H1 (cell line): Measurements from ENCODE around the gene UGT1A7.

Experiments
- BRCA1 ChIP-seq: IDR thresholded peaks from 2 replicates; pipeline ENCODE4 v1.6.1; 2012; ENCODE audit warnings: low read depth, low read length, improper control_type of control experiment
- CBX5 ChIP-seq: fragments of 300-800, 300-1000 bp; sonication (generic); IDR thresholded peaks from 2 replicates; pipeline ENCODE4 v1.7.1; 2016; ENCODE audit warnings: antibody characterized with exemption, low read length, low read depth
- EZH2 ChIP-seq: fragments of 200-600 bp; sonication (generic); IDR thresholded peaks from 2 replicates; pipeline ENCODE4 v1.7.1; 2012; ENCODE audit warnings: low read depth, mild to moderate bottlenecking, moderate library complexity, low read length, inconsistent platforms; ENCODE audit not compliant: severe bottlenecking
- KDM5A ChIP-seq: fragments of 200-600 bp; IDR thresholded peaks from 2 replicates; pipeline ENCODE4 v1.7.1; 2012; ENCODE audit warnings: mild to moderate bottlenecking, low read length, inconsistent platforms, mixed read lengths
- POLR2AphosphoS5 ChIP-seq: IDR thresholded peaks from 2 replicates; pipeline ENCODE4 v1.6.1; 2011; ENCODE audit warnings: low read depth, low read length
- SP2 ChIP-seq: IDR thresholded peaks from 2 replicates; pipeline ENCODE4 v1.6.1; 2012; ENCODE audit warnings: mild to moderate bottlenecking, low read length, inconsistent platforms
- TBP ChIP-seq: IDR thresholded peaks from 2 replicates; pipeline ENCODE4 v1.6.1; 2011; ENCODE audit warnings: low read depth, low read length, improper control_type of control experiment
- TF ChIP-seq, protein P1 (sequence below): IDR thresholded peaks from 2 replicates; pipeline ENCODE4 v1.6.1; 2011; ENCODE audit warnings: low read depth, mild to moderate bottlenecking, low read length; ENCODE audit not compliant: insufficient read depth
- TF ChIP-seq, protein P2 (sequence below): fragments of 300-600 bp; sonication (generic); IDR thresholded peaks from 2 replicates; pipeline ENCODE4 v1.7.1; 2012; ENCODE audit warnings: low read length, moderate library complexity, mild to moderate bottlenecking, inconsistent platforms; ENCODE audit not compliant: insufficient replicate concordance

DNA sequence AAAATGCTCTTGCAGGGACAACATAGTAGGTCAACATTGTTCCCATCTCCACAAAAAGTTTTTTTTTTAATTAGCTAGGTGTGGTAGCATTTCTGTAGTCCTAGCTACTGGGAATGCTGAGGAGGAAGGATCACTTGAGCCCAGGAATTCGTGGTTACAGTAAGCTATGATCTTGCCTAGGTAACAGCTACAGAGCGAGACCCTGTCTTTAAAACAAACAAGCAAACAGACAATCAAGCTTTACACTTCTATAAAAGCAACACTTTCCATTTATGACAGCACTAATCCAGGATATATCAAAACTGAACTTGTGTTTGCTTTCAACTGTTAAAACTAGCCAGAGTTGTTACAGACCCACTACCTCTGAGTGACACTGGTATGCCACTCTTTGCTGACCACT, 59.2 kb downstream of the UGT1A7 start:
- no peak for TF ChIP-seq KDM5A
- no peak for TF ChIP-seq CBX5
- TF ChIP-seq BRCA1 = no peak
- TF ChIP-seq TBP = no peak
- TF ChIP-seq, protein P1, sequence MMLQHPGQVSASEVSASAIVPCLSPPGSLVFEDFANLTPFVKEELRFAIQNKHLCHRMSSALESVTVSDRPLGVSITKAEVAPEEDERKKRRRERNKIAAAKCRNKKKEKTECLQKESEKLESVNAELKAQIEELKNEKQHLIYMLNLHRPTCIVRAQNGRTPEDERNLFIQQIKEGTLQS = no peak
- no peak for TF ChIP-seq SP2
- TF ChIP-seq POLR2AphosphoS5 = no peak
- no peak for TF ChIP-seq EZH2
- TF ChIP-seq, protein P2, sequence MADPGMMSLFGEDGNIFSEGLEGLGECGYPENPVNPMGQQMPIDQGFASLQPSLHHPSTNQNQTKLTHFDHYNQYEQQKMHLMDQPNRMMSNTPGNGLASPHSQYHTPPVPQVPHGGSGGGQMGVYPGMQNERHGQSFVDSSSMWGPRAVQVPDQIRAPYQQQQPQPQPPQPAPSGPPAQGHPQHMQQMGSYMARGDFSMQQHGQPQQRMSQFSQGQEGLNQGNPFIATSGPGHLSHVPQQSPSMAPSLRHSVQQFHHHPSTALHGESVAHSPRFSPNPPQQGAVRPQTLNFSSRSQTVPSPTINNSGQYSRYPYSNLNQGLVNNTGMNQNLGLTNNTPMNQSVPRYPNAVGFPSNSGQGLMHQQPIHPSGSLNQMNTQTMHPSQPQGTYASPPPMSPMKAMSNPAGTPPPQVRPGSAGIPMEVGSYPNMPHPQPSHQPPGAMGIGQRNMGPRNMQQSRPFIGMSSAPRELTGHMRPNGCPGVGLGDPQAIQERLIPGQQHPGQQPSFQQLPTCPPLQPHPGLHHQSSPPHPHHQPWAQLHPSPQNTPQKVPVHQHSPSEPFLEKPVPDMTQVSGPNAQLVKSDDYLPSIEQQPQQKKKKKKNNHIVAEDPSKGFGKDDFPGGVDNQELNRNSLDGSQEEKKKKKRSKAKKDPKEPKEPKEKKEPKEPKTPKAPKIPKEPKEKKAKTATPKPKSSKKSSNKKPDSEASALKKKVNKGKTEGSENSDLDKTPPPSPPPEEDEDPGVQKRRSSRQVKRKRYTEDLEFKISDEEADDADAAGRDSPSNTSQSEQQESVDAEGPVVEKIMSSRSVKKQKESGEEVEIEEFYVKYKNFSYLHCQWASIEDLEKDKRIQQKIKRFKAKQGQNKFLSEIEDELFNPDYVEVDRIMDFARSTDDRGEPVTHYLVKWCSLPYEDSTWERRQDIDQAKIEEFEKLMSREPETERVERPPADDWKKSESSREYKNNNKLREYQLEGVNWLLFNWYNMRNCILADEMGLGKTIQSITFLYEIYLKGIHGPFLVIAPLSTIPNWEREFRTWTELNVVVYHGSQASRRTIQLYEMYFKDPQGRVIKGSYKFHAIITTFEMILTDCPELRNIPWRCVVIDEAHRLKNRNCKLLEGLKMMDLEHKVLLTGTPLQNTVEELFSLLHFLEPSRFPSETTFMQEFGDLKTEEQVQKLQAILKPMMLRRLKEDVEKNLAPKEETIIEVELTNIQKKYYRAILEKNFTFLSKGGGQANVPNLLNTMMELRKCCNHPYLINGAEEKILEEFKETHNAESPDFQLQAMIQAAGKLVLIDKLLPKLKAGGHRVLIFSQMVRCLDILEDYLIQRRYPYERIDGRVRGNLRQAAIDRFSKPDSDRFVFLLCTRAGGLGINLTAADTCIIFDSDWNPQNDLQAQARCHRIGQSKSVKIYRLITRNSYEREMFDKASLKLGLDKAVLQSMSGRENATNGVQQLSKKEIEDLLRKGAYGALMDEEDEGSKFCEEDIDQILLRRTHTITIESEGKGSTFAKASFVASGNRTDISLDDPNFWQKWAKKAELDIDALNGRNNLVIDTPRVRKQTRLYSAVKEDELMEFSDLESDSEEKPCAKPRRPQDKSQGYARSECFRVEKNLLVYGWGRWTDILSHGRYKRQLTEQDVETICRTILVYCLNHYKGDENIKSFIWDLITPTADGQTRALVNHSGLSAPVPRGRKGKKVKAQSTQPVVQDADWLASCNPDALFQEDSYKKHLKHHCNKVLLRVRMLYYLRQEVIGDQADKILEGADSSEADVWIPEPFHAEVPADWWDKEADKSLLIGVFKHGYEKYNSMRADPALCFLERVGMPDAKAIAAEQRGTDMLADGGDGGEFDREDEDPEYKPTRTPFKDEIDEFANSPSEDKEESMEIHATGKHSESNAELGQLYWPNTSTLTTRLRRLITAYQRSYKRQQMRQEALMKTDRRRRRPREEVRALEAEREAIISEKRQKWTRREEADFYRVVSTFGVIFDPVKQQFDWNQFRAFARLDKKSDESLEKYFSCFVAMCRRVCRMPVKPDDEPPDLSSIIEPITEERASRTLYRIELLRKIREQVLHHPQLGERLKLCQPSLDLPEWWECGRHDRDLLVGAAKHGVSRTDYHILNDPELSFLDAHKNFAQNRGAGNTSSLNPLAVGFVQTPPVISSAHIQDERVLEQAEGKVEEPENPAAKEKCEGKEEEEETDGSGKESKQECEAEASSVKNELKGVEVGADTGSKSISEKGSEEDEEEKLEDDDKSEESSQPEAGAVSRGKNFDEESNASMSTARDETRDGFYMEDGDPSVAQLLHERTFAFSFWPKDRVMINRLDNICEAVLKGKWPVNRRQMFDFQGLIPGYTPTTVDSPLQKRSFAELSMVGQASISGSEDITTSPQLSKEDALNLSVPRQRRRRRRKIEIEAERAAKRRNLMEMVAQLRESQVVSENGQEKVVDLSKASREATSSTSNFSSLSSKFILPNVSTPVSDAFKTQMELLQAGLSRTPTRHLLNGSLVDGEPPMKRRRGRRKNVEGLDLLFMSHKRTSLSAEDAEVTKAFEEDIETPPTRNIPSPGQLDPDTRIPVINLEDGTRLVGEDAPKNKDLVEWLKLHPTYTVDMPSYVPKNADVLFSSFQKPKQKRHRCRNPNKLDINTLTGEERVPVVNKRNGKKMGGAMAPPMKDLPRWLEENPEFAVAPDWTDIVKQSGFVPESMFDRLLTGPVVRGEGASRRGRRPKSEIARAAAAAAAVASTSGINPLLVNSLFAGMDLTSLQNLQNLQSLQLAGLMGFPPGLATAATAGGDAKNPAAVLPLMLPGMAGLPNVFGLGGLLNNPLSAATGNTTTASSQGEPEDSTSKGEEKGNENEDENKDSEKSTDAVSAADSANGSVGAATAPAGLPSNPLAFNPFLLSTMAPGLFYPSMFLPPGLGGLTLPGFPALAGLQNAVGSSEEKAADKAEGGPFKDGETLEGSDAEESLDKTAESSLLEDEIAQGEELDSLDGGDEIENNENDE = no peak
